ENCODE results near the gene CDKAL1.
"Not testable (repeated sequence)": the region's sequence is repeated elsewhere in the genome, so short reads cannot be mapped to it uniquely, and the experiment has no call there.

Gene CDKAL1

DNA sequence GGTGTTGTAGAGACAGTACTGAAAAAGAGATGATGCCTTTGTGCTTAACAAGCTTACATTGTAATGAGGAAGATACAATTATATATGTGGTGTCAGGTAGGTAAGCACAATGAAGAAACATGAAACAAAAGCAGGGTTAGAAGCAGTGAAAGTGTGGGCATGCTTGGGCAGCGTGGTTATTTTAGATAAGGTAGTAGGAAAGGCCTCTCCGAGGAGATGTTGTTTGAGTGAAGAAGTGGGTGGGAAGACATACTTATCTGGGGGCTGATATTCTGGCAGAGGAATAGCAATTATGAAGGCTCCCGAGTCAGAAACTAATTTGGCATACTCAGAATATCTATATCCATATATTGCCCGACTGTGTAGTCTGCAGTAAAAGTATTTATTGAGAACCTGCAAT is 4.7 kb downstream of the CDKAL1 start:
- no peaks in the 10 kb centered on the region for H3K27me3 ChIP-seq (ENCODE audit: insufficient read depth, insufficient read length)
- no peaks in the 10 kb centered on the region for H3K4me1 ChIP-seq (ENCODE audit: insufficient read depth, insufficient read length)
- H3K9ac ChIP-seq (ENCODE audit: insufficient read length, low read depth) = no peak overlapping the region
- no peak for DNase-seq (ENCODE audit: low read depth, low spot score)
- no peak for TF ChIP-seq SUZ12 (IDR thresholded peaks at IDR 0.05; ENCODE audit: extremely low read depth, insufficient read depth, insufficient read length)
- TF ChIP-seq ZNF274 (IDR thresholded peaks at IDR 0.05; ENCODE audit: low read depth, low read length) = no peak
- TF ChIP-seq YY1 (IDR thresholded peaks at IDR 0.05; ENCODE audit: insufficient read depth, insufficient read length) = no peak
- H3K9me3 ChIP-seq (ENCODE audit: insufficient read depth, low read length) = no peaks in the 10 kb centered on the region
- H3K36me3 ChIP-seq (ENCODE audit: insufficient read depth, insufficient read length, low read length) = peaks cover 16% of the 10 kb centered on the region
- no peak overlapping the region for H3K4me3 ChIP-seq (ENCODE audit: insufficient read length, low read depth)

DNA sequence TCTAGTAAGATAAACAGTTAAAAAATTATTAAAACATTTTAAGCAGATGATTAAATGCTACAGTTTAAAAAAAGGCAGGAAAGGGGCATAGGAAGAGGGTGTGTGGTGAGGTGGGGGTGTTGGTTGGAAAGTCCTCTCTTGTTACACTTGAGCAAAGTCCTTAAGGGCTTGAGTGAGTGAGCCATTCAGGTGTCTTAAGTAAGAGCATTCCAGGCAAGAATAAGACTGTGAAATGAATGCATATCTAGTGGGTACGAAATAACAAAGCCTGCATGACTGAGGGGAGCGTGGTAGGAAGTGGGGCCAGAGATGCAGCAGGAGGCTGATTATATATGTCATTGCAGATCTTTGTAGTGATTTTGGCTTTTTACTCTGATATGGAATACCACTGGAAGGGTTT is 5.1 kb downstream of the CDKAL1 start:
- H3K27me3 ChIP-seq (ENCODE audit: insufficient read depth, insufficient read length) = no peaks in the 10 kb centered on the region
- no peak for TF ChIP-seq YY1 (IDR thresholded peaks at IDR 0.05; ENCODE audit: insufficient read depth, insufficient read length)
- TF ChIP-seq SUZ12 (IDR thresholded peaks at IDR 0.05; ENCODE audit: extremely low read depth, insufficient read depth, insufficient read length) = no peak
- no peak for TF ChIP-seq ZNF274 (IDR thresholded peaks at IDR 0.05; ENCODE audit: low read depth, low read length)
- no peaks in the 10 kb centered on the region for H3K4me1 ChIP-seq (ENCODE audit: insufficient read depth, insufficient read length)
- H3K4me3 ChIP-seq (ENCODE audit: insufficient read length, low read depth) = no peak overlapping the region
- H3K9ac ChIP-seq (ENCODE audit: insufficient read length, low read depth) = no peak overlapping the region
- no peaks in the 10 kb centered on the region for H3K9me3 ChIP-seq (ENCODE audit: insufficient read depth, low read length)
- peaks cover 16% of the 10 kb centered on the region for H3K36me3 ChIP-seq (ENCODE audit: insufficient read depth, insufficient read length, low read length)
- DNase-seq (ENCODE audit: low read depth, low spot score) = no peak

DNA sequence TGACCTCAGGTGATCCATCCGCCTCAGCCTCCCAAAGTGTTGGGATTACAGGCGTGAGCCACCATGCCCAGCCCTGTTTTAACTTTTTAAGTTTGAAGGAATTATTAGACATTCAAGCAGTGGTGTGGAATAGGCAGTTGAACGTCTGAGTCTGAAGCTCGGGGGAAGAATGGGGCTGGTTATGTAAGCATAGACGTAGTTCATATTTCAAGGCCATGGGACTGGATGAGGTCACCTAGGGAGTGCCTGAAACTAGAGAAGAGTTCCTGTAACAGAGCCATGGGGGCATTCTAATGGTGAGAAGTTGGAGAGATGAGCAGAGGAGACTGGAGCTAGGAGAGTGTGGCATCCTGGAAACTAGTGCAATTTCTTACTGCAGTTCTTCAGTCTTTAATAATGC is 6.4 kb downstream of the CDKAL1 start:
- peaks cover 14% of the 10 kb centered on the region for H3K36me3 ChIP-seq (ENCODE audit: insufficient read depth, insufficient read length, low read length)
- no peaks in the 10 kb centered on the region for H3K4me1 ChIP-seq (ENCODE audit: insufficient read depth, insufficient read length)
- no peak overlapping the region for H3K4me3 ChIP-seq (ENCODE audit: insufficient read length, low read depth)
- no peaks in the 10 kb centered on the region for H3K9me3 ChIP-seq (ENCODE audit: insufficient read depth, low read length)
- no peak overlapping the region for H3K9ac ChIP-seq (ENCODE audit: insufficient read length, low read depth)
- TF ChIP-seq ZNF274 (IDR thresholded peaks at IDR 0.05; ENCODE audit: low read depth, low read length) (no peak), SUZ12 (IDR thresholded peaks at IDR 0.05; ENCODE audit: extremely low read depth, insufficient read depth, insufficient read length) (no peak), YY1 (IDR thresholded peaks at IDR 0.05; ENCODE audit: insufficient read depth, insufficient read length) (no peak)
- DNase-seq (ENCODE audit: low read depth, low spot score) = no peak
- H3K27me3 ChIP-seq (ENCODE audit: insufficient read depth, insufficient read length) = no peaks in the 10 kb centered on the region

DNA sequence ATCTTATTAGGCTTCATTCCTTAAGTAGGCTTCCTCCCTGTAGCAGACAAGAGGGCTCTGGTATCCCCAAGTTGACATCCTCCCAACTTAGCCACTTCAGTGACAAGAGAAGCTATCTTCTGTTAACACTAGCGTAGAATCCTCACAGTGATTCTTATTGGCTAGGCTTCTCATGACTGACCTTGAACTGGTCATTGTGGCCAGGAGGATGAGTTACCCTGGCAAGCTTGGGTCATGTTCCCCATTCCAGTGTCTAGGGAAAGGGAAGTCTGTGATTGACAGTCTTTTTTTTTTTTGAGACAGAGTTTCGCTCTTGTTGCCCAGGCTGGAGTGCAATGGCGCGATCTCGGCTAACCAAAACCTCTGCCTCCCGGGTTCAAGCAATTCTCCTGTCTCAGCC is 7.1 kb downstream of the CDKAL1 start:
- Histone ChIP-seq H3K36me3 (ENCODE audit: insufficient read depth, insufficient read length, low read length) (peaks cover 9% of the 10 kb centered on the region), H3K4me3 (ENCODE audit: insufficient read length, low read depth) (no peak overlapping the region), H3K9ac (ENCODE audit: insufficient read length, low read depth) (no peak overlapping the region), H3K27me3 (ENCODE audit: insufficient read depth, insufficient read length) (no peaks in the 10 kb centered on the region), H3K4me1 (ENCODE audit: insufficient read depth, insufficient read length) (no peaks in the 10 kb centered on the region), H3K9me3 (ENCODE audit: insufficient read depth, low read length) (no peaks in the 10 kb centered on the region)
- TF ChIP-seq SUZ12 (IDR thresholded peaks at IDR 0.05; ENCODE audit: extremely low read depth, insufficient read depth, insufficient read length) = no peak
- no peak for TF ChIP-seq YY1 (IDR thresholded peaks at IDR 0.05; ENCODE audit: insufficient read depth, insufficient read length)
- no peak for TF ChIP-seq ZNF274 (IDR thresholded peaks at IDR 0.05; ENCODE audit: low read depth, low read length)
- DNase-seq (ENCODE audit: low read depth, low spot score) = no peak

DNA sequence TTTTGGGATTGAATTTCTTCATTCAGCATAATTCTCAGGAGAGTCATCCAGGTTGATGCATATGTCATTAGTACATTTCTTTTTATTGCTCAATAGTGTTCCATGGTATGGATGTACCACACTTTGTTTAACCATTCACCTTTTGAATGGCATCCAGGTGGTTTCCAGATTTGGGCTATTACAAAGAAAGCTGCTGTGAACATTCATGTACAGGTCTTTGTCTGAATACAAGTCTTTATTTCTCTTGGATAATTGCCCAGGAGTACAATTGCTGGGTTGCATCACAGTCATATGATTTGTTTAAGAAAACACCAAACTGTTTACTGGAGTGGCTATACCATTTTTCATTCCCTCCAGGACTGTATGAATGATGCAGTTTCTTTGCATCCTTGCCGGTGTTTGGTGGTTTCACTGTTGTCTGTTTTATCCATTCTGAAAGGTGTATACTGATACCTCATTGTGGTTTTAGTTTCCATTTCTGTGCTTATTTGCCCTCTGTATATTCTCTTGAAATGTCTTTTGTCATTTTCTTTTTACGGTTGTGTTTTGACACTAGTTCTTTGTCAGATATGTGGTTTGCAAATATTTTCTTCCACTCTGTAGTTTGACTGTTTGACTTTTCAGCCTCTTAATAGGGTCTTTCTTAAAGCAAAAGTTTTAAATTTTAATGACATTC is 8.8 kb downstream of the CDKAL1 start:
- Histone ChIP-seq H3K36me3 (ENCODE audit: insufficient read depth, insufficient read length, low read length) (peaks cover 9% of the 10 kb centered on the region), H3K9ac (ENCODE audit: insufficient read length, low read depth) (no peak overlapping the region), H3K27me3 (ENCODE audit: insufficient read depth, insufficient read length) (no peaks in the 10 kb centered on the region), H3K4me1 (ENCODE audit: insufficient read depth, insufficient read length) (no peaks in the 10 kb centered on the region), H3K4me3 (ENCODE audit: insufficient read length, low read depth) (no peak overlapping the region), H3K9me3 (ENCODE audit: insufficient read depth, low read length) (no peaks in the 10 kb centered on the region)
- TF ChIP-seq ZNF274 (IDR thresholded peaks at IDR 0.05; ENCODE audit: low read depth, low read length) (no peak), SUZ12 (IDR thresholded peaks at IDR 0.05; ENCODE audit: extremely low read depth, insufficient read depth, insufficient read length) (no peak), YY1 (IDR thresholded peaks at IDR 0.05; ENCODE audit: insufficient read depth, insufficient read length) (no peak)
- DNase-seq (ENCODE audit: low read depth, low spot score) = no peak

DNA sequence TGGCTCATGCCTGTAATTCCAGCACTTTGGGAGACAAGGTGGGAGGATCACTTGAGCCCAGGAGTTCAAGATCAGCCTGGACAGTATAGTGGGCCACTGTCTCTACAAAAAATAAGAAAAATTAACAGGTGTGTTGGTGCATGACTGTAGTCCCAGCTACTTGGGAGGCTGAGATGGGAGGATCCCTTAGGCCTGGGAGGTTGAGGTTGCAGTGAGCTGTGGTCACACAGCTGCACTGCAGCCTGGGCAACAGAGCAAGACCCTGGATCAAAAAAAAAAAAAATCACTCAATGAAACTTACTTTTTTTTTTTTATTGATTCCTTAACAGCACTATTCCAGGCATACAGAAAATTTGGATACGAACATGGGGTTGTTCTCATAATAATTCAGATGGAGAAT is 14.0 kb downstream of the CDKAL1 start:
- DNase-seq (ENCODE audit: low read depth, low spot score) = no peak
- no peak overlapping the region for H3K9ac ChIP-seq (ENCODE audit: insufficient read length, low read depth)
- no peak for TF ChIP-seq YY1 (IDR thresholded peaks at IDR 0.05; ENCODE audit: insufficient read depth, insufficient read length)
- TF ChIP-seq SUZ12 (IDR thresholded peaks at IDR 0.05; ENCODE audit: extremely low read depth, insufficient read depth, insufficient read length) = no peak
- no peak for TF ChIP-seq ZNF274 (IDR thresholded peaks at IDR 0.05; ENCODE audit: low read depth, low read length)
- H3K36me3 ChIP-seq (ENCODE audit: insufficient read depth, insufficient read length, low read length) = peaks cover 28% of the 10 kb centered on the region
- no peak overlapping the region for H3K4me3 ChIP-seq (ENCODE audit: insufficient read length, low read depth)
- no peaks in the 10 kb centered on the region for H3K4me1 ChIP-seq (ENCODE audit: insufficient read depth, insufficient read length)
- no peaks in the 10 kb centered on the region for H3K9me3 ChIP-seq (ENCODE audit: insufficient read depth, low read length)
- no peaks in the 10 kb centered on the region for H3K27me3 ChIP-seq (ENCODE audit: insufficient read depth, insufficient read length)

DNA sequence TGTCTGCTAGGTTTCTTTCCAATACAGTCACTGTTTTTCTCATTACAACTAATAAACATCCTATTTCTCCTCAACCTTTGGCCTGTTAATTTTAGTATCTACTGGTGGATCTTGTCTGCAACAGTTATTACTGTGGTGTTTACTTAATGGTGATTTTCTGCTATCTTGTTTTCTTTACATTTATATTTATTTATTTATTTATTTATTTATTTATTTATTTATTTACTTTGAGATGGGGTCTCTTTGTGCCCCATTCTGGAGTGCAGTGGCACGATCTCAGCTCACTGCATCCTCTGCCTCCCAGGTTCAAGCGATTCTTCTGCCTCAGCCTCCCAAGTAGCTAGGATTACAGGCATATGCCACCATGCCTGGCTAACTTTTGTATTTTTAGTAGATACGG is 15.1 kb downstream of the CDKAL1 start:
- H3K4me3 ChIP-seq (ENCODE audit: insufficient read length, low read depth); H3K4me1 ChIP-seq (ENCODE audit: insufficient read depth, insufficient read length); H3K9ac ChIP-seq (ENCODE audit: insufficient read length, low read depth); H3K9me3 ChIP-seq (ENCODE audit: insufficient read depth, low read length); H3K27me3 ChIP-seq (ENCODE audit: insufficient read depth, insufficient read length); DNase-seq (ENCODE audit: low read depth, low spot score): not testable (repeated sequence)
- peaks cover 31% of the 10 kb centered on the region for H3K36me3 ChIP-seq (ENCODE audit: insufficient read depth, insufficient read length, low read length)
